GM19023 (cell line): ENCODE results near the gene SRGAP1.
"Not testable (repeated sequence)": the region's sequence is repeated elsewhere in the genome, so short reads cannot be mapped to it uniquely, and the experiment has no call there.

ENCODE experiments used
- ATAC-seq: cut with Tn5 transposase; IDR thresholded peaks from one replicate; pipeline ENCODE4 v1.9.1; 2021; ENCODE audit warnings: mild to moderate bottlenecking, moderate library complexity; ENCODE audit not compliant: unreplicated experiment

The SRGAP1 gene

DNA sequence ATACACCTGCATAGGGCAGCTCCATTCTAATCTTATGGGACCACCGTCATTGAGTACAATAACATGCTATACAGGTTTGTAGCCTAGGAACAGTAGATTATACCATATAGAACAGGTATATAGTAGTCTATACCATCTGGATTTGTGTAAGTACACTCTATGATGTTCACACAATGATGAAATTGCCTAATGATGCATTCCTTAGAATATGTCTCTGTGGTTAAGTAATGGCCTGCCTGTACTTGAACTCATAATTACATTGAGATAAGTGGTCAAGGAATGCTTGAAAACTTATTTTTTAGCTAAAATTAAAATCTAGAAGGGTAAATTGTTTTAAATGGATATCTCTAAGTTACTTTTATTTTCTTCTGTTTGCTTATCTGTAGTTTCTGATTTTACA, 152.7 kb downstream of the SRGAP1 start:
- no peak for ATAC-seq

DNA sequence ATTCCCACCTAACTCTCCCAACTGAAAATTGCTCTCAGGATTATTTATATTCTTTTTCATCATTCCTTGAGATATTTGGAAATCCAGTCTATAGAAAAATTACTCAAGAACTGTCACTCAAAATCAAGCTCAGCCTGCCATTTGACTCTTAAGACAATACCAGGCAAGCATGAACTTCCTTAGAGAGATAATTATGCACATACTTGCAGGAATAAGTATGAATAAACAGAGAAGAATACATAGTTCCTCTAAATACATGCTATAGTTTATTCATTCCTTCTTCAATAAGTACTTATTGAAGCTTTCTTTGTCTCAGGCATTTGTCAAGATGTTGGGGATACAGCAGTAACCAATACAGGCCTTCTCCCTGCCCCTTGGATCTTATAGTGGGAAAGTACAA, 154.1 kb downstream of the SRGAP1 start:
- no peak for ATAC-seq

DNA sequence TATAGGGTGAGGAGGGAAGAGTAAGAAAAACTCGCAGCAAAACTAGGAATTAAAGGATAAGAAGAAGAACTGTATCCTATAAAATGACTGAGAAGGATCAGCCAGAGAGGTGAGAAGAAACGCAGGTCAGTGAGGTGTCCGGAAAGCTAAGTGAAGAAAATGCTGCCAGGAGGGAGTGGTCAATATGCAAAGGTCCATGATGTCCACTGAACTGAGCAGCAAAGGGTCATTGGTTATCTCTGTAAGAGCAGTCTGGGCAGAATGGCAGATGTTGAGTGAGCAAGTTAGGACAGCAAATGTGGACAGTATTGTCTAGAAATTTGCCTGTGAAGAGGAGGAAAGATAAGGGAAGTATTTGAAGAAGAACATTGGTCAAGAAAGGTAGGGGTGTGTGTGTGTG, 155.4 kb downstream of the SRGAP1 start:
- ATAC-seq: no peak

DNA sequence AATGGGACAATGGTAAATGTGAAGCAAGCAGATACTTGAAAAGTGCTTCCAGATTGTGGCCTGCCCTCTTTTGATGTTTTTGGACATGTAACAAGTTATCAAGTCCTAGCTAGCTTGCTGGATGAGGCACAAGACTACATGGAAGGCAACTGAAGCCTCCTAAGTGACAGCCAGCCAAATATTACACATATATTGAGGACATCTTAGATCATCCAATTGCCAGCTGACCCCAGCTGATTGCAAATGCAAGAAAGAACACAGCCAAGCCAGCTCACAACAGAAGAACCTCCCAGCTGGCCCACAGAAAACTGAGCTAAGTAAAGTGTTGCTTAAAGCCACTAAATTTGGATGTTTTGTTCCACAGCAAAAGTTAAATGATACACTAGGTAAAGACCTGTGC, 156.9 kb downstream of the SRGAP1 start:
- no peak for ATAC-seq

DNA sequence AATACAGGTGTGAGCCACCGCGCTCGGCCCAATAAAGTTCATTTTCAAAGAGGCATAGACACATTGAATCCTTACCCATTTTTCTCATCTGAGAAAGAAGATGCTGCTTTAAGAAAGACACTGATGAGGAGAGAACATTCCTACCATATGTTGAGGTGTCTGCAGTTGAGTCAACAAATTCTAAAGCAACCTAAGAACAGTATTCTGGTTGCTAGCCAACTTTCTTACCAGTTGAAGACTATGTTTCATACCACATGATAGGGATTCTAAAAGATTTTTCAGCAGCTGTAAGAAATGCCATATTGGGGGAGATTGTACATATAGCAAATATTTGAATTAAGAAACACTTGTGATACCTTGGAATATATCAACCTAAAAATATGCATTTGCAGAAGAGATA, 160.1 kb downstream of the SRGAP1 start:
- ATAC-seq: no peak

DNA sequence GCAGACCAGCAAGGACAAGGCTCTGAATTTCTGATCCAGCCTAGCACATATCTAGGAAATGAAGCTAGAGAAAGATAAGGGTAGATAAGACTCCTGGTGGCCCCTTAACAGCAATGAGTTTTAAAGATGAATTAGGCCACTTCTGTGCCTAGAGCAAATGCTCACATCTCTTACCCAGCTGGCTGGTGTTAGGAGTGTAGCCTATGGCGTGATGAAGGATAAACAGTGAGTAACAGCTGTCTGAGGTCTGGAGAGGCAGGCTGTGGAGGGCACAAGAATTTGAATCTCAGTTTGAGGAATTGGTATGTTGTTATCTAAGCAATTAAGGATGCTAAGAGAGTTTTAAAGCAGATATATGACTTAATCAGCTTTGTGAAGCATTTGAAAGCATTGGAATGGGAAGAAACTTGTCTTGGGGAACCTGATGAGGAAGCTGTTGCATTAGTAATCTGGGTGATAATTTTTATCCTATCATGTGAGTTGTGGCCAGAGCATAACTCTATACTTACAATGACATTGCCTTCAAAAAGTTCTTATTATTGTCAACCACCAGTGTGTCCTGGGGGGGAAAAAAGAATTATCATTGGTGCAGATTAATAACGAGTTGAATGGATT, 161.8 kb downstream of the SRGAP1 start:
- no peak for ATAC-seq

DNA sequence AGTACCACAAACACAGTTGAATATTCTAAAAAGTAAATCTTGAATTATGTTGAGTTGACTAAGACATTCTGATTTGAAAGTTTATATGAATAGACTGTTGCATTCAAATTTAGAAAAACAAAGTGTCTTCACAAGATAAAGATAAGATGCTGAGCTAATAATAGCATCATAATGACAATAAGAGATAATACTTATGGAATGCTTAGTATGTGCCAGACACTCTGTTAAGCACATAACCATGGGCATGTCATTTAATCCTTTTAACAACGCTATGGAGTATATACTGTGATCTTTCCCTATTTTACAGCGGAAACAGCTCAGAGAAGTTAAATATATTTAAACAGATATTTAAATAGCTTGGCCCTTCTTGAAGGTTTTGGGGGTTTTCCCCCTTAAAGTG, 163.4 kb downstream of the SRGAP1 start:
- no peak for ATAC-seq

DNA sequence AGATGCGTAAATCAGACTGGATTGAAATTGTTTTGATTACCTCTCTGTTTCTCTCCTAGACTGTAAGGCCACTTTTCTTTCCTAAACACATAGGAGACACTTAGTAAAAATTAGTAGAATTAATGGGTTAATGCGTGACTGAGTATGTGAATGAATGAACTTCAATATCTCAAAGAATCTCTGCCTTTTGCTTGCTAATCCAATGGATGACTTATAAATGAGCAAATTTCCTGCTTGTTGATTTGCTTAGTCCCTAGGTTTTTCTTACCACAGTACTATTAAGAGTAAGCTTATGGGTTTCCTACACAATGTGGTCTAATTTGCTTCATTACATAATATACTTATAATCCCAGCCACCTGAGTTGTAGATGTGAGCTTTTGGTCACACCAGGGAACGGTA, 164.1 kb downstream of the SRGAP1 start:
- ATAC-seq: no peak

DNA sequence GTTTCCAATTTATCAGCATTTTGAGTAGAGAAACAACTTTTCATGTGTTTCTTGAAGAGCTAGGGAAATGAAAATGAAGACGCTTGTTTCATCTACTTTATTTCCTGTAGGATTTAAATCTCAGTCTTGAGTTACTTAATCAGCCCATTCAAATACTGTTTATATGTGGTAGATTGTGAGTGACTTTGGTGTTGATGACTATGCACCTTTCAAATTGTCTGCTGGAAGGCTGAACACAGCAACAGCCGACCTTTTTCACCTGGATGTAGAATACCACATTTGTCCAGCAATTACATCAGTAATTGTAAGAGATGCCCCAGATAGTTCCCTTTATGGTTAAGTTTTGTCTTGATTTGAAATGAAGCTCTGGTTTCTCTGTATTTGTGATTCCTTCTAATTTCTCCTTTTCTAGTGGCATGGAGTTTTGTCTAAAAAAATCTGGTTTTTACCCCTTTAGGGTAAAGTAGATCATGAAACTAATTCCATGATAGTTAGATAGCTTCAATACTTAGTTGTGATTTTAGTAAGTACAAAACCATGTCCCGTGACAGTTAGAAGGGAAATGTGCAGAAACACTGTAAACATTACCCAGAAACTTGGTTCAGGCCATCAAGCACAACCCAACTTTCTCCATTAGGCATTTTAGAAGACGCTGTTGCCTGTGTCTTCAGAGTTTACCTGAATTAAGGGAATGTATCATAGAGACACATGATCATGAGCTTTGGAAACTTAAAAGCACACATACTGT, 165.0 kb downstream of the SRGAP1 start:
- peak; percentile 50 for ATAC-seq

DNA sequence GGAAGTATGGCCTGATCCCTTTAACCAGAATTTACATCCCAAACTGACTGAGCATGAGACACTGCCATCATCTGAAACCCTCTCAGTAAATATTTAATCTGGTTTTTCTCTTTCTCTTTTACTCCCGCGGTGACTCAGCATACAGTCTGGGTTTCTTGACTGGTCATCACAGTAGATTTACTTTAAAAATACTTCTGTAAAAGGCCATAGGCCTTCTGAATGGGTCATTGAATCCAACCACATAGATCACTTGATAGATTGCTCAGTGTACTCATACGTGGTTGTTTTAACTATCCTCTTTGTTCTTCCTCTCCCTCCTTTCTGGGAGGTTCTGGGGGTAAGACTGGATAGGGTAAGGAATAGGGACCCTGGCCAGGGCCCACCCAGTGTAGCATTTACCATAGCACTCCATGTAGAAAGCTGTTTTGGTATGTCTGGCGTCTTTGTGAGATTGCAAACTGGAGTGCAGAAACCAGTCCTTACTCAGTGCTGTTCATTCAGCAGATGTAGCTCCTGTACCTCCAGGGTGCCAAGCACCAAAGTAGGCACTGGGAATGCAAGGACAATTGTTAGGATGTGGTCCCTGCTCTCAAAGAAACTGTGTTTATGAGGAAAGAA, 165.7 kb downstream of the SRGAP1 start:
- peak; percentile 87 for ATAC-seq

DNA sequence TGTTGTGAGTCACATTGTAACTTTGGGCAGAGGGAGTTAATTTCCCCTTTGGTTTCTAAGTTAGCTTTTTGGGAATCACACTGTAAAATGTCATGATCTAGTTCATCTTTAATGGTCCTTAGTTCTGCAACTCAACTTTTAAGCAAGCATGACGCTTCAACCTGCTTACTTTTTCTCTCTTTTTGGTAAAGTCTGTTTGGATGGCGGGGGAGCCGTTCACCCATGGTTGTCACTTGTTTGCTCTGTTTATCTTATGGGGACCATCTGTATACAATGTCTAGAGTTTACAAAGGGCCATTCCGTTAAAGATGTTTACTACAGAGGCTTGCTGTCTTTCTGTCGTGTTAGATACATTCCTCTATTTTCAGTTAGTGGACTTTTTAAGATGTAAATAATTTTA, 172.0 kb downstream of the SRGAP1 start:
- ATAC-seq: no peak

DNA sequence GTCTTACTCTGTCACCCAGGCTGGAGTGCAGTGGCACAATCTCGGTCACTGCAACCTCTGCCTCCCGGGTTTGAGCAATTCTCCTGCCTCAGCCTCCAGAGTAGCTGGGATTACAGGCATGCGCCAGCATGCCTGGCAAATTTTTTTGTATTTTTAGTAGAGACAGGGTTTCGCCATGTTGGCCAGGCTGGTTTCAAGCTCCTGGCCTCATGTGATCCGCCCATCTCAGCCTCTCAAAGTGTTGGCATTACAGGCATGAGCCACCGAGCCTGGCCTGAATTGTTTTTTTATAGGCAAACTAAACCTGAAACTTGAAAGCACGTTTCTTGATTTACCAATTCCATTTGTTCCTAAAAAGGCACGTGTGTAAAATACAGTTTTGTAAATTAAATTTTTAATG, 173.6 kb downstream of the SRGAP1 start:
- not testable (repeated sequence) for ATAC-seq

DNA sequence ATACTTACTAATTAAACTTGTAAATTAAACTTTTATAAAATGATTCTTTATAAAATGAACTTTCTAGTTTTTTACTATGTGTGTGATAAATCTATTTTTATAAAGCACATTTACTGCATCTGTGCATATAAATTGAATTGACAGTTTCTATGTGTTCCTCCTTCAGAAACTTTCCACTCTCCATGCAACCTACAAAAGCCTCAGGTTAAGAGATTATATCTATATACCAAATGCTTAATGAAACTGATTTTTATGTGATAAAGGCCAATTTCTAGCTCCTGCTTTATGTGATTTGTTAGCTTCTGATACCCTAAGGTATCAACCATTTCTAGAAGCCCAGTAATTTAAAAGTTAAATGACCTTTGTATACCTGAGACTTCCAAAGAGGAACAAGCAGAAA, 174.0 kb downstream of the SRGAP1 start:
- no peak for ATAC-seq

DNA sequence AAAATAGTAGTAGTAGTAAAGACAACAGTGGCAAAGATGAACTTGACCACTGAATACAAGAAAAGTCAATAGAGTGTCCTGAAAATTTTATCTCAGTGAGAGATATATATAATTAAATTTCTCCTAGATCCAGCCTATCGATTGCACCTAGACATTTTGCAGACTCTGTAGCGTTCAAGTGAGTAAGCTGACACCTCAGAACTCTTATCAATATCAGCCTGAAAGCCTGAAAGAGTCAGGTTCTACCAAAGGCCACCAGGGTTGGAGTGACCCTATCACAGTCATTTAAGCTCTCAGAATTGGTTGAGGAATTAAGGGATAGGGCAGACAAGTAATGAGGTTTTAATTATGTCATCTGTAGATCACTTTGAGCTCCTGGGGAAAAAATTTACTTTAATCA, 174.6 kb downstream of the SRGAP1 start:
- no peak for ATAC-seq

DNA sequence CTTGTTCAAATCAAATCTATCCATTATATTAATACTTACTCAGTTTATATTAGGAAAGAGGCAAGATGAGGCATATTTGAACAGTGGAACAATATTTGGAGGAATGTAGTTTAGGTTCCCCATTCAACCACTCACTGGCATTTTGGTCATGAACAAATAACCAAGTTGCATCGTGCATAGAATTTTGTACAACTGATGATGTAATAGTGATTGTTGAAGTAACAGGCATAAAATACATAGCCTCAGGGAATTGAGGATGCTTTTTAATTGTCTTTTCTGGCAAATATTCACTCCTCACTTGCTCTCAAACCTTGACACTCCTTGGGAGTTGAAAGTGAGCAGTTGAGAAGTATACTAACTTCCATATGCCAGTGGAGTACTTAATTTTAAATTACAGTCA, 175.2 kb downstream of the SRGAP1 start:
- ATAC-seq: no peak

DNA sequence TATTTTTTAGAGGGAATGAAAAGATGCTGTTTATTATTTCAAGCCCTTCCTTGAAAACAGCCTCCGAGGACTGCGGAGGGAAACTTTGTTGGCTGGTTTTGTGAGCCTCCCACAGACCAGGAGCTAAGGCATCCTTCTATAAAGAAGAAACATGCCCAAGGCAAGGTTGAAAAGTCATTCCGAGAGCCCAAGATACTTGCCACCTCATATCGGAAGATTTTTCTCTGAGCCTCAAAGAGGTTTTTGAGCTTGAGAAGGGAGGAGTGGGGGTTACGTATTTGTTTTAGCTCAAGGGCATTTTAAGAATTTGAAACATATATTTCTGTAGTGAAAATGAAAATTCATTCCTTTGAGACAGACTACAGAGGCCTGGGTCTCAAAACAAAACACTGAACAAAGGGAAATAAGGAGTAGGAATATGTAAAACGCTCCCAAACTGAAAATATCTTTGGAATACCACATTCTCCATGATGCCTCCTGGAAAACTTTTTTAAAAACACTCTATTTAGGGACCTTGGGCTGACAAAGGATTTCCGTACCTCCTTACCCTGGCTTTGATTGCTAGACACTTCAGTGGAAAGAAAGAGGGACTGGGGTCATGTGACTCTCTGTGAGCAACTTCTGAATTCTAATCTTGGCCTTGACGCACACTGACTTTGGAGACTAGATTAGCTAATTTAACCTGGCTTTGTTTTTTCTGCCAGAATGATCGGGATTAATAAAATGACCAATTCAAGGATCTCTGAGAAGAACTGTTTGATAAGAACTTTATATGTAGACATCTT, 180.9 kb downstream of the SRGAP1 start:
- ATAC-seq: no peak

DNA sequence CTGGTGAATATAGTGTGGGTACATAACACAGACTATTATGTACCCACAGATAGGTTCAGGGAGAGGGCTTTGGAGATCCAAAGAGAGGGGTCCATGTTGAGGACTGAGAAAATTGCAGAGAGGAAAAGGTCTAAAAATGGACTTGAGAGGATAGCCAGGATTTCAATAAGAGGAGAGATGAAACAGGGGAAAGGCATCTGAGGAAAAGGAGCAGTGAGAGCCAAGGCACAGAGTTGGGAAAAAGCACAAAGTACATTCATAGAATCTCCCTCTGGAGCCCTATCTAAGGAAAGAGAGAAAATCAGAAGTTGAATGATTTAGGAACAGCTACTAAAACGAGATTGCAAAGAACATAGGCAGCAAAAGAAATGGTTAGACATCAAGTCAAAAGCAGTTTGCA, 182.8 kb downstream of the SRGAP1 start:
- no peak for ATAC-seq

DNA sequence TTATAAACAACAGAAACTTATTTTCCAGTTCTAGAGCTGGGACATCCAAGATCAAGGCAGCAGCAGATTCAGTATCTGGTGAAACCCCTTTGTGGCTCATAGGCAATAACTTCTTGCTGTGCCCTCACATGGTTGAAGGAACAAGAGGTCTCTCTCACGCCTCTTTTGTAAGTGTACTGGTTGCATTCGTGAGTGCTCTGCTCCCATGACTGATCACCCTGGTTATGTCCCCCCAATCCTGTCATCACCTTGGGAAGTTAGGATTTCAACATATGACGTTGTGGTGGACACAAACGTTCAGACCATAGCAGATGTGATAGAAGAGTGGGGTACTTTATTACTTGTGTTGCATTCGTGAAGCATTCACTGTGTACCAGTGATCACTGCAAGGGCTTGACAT, 184.0 kb downstream of the SRGAP1 start:
- no peak for ATAC-seq

DNA sequence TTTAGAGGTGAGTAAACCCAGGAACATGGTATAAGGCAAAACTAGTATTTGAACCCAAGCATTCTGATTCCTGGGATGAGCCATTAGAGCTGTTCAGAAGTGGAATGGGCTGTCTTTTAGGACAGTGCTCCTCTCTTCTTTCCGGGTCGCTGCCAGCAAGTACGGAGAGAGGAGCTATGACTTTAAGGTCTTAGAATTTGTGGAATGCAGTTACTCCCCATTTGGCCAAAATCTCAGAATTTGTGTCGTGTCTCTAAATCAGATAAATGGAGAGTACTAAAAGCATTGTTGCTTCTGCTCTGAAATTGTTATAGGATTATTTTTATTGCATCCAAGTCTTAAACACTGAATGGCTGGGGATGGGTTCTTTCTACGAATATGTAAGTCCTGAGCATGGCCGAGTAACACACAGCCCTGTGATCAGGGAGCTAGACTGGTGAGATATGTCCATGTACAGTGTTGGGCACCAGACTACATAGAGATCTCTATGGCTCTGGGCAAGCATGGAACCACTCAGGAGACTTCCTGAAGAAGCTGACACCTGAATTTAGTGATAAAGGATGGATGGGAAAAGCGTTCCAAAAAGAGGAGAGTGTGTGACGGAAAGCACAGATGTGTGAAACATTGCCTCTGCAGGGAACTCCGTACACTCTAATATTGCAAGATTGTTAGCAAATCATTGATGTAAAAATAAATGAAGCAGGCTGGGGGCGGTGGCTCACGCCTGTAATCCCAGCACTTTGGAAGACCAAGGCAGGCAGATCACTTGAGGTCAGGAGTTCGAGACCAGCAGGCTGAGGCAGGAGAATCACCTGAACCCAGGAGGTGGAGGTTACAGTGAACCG, 184.7 kb downstream of the SRGAP1 start:
- no peak for ATAC-seq

DNA sequence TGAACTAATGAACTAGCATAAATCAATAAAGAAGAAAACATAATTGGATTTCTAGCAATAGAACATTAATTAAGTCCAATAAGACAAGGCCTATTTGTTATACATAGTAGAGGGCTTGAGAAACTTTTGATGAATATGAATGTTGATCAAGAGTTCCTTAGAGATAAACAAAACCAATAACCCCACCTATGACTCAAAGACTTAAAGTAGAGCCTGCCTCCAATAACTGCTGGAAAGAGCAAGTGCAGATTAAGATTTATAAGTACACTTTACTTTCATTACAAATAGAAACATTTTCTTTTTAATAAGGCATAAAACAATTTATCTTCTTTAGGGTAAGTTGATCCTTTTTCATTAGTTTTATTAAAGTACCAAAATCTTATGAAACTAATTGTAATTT, 185.7 kb downstream of the SRGAP1 start:
- no peak for ATAC-seq

DNA sequence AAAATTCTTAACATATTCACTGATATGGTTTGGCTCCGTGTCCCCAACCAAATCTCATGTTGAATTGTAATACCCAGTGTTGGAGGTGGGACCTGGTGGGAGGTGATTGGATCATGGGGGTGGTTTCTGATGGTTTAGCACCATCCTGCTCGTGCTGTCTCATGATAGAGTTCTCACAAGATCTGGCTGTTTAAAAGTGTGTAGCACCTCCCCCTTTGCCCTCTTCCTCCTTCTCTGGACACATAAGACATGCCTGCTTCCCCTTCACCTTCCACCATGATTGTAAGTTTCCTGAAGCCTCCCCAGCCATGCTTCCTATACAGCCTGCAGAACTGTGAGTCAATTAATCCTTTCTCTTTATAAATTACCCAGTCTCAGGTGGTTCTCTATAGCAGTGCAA, 189.6 kb downstream of the SRGAP1 start:
- not testable (repeated sequence) for ATAC-seq
